ENCODE measurements around the gene SNRK.

- TF ChIP-seq POLR2AphosphoS5 (IDR thresholded peaks at IDR 0.05): no peak
- TF ChIP-seq CTCF (IDR thresholded peaks at IDR 0.05): no peak
- no peak for TF ChIP-seq POLR2A (IDR thresholded peaks at IDR 0.05; ENCODE audit: low read depth)
These were observed 630 bp downstream of the SNRK start for GRCh38 chr3:43286841-43287499.

All from esophagus muscularis mucosa (tissue), 3 donors.